Measurements from ENCODE around the gene LZTFL1. TPM values are rescaled to one million over a fixed set of nuclear protein-coding genes. Genes with fewer than 3 reads are reported as not detected.

The LZTFL1 gene
- polyA plus RNA-seq, 3 donors: 55.3 to 61.9 (median 55.6) TPM

DNA sequence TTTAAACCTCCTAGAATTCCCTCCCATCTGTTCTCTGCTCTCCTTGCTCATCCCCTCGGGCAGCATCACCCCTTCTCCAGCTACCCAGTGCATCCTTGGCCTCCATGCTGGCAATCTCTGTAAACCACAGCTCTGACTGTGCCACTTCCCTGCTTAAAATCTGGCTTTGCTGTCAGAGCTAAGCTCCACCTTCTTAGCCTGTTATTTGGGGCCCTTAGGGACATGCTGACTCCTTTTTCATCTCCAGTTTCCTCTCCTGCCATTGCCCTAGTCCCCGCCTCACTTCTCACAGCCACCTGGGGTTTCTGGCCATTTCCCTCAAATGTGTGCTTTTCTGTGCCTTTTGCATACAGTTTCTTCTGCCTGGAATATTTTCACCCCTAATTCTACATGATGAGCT lies 51.3 kb downstream of the LZTFL1 start:
- DNase-seq: no peak

- no peak for DNase-seq
Observed at GRCh38 chr3:45789235-45789812, 52.6 kb downstream of the LZTFL1 start.

DNA sequence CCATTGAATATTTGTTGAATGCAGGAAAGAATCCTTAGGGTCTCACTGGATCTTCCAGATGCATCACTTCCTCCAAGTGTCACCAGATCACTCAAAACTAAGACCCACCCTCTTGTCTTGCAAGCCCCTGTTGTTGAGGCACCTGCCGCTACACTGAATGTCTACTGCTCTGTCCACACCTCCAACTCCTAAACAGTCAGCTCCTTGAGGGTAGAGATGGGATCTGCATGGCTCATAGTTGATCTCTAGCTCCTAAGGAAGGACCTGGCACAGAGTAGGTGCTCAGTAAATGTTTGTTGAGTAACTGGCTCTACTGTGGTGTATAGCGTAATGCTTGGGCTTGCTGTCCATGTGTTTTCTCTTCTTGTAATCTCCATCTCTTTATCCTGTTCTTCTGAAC lies 54.4 kb downstream of the LZTFL1 start:
- DNase-seq: no peak

GRCh38 chr3:45786801-45787495 lies 55.0 kb downstream of the LZTFL1 start:
- DNase-seq: no peak

- no peak for DNase-seq
Observed at GRCh38 chr3:45785605-45786150, 56.2 kb downstream of the LZTFL1 start.

DNA sequence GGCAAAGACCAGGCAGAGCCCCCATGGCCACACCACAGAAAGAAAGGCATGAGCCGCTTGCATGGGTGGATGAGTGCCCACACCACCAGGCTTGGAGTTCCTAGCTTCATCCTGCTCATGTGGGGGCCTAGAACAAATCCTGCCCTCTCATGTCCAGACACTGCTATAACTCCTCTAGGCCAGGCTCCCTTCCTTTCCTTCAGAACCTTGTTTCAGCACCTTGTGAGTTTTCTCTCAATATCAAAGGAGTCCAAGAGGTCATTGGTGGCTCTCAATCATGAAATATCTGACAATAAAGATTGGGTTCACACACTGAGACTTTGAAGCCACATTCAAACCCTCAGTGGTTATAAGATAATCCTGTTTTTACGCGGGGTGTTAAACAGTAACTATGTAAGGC lies 58.3 kb downstream of the LZTFL1 start:
- no peak for DNase-seq

- no peak for DNase-seq
Observed at GRCh38 chr3:45782381-45782780, 59.5 kb downstream of the LZTFL1 start.

DNA sequence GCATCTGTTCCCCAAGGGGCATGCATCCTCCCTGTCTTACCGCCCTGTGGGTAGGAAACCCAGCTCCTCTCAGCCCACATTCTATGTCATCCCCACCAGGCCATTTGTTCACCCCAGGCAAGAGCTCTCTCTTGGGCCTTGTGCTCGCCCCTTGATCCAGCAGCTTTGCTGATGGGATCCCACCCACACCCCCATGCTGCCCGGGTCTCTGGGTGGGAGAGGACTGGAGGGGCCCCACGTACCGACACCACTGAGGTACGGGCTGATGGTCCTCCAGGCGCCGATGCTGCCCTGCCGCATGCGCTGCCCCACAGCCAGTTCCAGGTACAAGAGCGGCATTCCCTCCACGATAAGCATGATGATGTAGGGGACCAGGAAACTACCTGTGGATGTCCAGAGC lies 60.1 kb downstream of the LZTFL1 start:
- DNase-seq: no peak

DNA sequence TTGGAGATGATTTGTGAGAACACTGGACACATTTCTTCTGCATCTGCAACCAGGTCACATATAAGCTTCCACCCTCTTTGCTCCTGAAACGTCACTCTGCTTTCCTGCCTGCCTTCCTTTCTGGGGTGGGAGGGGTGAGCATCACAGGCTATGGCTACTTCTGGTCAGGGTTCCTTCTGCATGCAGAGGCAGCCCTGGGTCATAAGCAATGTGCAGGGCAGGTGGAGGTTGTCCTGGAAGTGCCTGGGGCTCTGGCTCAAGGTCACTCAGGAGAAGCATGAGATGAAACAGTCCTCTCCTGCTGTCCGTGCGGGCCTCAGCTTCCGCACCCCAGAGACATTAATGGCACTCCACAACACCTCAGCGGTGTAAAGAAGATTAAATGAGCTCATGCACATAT lies 60.6 kb downstream of the LZTFL1 start:
- no peak for DNase-seq

- DNase-seq: no peak
Observed at GRCh38 chr3:45779746-45780735, 61.9 kb downstream of the LZTFL1 start.

- no peak for DNase-seq
Observed at GRCh38 chr3:45778761-45779201, 63.1 kb downstream of the LZTFL1 start.

GRCh38 chr3:45777746-45778386 lies 64.1 kb downstream of the LZTFL1 start:
- DNase-seq: no peak

DNA sequence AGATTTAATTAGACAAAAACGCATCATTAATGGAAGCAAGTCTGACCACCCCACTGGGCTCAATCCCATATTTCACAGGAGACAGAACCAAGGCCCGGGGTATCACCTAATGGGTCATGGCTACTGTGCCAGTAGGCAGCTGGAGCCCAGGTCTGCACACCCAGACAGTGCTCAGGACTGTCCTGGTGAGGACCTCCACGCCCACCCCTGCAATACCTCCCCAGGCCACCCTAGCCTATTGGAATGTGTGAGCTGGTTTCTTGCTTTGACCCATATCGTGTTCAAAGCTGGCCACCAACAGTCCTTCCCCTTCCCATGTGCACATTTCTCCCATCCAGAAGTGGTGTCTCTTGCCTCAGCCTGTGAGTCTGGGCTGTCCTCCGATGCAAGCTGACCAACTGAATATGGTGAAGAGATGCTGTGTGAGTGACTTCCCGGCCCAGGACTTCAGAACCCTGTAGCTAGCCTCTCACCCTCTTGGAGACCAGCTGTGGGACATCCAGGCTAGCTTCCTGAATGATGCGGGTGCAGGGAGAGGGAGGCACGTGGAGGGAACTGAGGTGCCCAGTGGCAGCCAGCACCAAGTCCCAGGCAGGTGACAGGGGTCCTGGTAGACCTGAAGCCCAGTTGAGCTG lies 64.7 kb downstream of the LZTFL1 start:
- no peak for DNase-seq

DNA sequence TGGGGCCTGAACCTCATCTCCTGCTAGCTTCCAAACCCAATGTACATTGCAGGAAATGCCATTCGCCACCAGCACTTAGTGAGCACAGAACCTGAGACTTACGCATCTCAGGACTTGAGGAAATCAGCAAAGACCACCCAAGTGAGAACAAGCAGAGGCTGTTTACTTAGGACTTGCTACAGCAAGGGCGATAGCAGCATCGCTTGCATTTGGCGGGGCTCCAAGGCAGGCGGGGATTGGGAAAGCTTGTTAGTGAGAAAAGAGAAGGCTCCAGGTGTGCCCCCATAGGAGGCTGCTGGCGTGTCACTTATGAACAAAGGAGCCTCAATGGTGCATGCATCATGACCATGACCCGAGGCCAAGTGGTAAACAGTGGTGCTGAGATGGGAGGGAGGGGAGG lies 65.3 kb downstream of the LZTFL1 start:
- no peak for DNase-seq

- DNase-seq: no peak
Observed at GRCh38 chr3:45776301-45776595, 65.7 kb downstream of the LZTFL1 start.

DNA sequence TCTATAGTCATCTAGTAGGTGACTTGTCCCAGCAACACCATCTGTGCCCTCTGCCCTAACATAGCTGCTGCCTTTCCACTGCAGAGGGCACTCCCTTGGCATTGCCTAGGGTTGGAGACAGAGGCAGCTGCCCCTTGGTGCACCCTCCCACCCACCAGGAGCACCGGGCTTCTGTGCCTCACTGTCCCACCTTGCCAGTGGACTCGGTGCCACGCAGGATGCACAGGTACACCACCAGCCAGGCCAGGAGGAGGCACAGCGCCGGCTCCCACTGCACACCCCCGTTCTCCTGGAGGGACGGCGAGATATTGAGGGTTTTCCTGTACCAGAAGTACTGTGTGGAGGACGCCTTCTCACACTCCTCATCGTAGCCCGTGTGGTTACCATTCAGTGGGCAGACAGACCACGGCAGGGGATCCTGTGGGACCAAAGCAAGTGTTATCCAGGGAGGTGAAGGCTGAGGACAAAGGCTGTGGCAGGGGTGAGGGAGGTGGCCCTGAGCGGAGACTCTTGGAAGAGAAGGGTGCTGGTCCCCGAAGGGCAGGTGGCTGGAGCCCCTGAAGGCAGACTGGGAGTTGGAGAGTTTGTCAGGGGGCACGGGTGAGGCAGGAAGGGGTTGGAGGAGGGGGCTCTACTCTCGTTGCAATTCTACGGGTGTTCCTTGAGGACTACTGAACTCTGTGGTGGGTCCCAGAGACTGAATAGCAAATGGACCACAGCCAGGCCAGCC lies 66.2 kb downstream of the LZTFL1 start:
- no peak for DNase-seq

DNA sequence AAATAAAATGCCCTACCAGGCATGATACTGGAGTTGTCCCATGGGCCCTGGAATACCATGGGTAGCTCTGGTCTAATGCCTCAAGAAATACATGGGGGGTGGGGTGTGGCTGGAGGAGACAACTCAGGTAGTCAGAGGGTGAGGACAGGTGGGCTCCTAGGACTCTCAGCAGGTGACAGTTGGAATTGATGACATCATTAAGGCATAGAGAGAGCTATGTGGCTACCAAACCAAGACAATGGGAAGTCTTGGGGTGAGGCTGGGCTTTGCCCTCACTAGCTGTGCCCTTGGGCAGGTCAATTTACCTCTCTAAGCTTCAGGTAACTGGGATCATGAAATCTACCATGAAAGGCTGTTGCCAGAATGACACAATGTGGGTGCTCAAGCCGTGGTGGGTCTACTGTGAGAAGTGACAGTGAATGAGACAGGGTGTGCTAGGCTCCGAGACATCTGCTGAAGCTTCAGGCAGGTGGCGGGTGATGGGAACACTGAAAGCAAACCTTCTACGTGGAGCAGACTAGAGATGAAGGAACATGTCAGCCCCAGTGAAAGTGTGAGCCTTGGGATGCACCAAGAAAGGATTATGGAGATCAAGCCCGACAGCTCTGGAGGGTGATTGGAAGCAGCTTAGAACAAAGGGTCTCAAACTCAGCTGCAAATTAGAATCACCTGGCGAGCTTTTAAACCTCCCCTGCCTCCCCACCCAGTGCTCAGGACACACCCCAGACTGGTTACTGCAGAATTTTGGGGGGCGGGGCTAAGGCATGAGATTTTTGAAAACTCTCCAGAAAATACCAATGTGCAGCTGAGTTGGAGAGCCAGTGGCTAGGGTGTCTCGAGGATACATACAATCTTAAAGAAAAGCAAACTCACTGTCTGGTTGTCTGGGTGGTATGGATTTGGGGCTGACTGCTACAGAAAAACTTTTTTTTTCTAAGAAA lies 67.1 kb downstream of the LZTFL1 start:
- no peak for DNase-seq

- DNase-seq: no peak
Observed at GRCh38 chr3:45773714-45774449, 68.0 kb downstream of the LZTFL1 start.

Measured in renal pelvis (tissue), 4 donors.